ENCODE data around the gene HS3ST5.
"Not testable (repeated sequence)": the region's sequence is repeated elsewhere in the genome, so short reads cannot be mapped to it uniquely, and the experiment has no call there.

HS3ST5 gene

DNA sequence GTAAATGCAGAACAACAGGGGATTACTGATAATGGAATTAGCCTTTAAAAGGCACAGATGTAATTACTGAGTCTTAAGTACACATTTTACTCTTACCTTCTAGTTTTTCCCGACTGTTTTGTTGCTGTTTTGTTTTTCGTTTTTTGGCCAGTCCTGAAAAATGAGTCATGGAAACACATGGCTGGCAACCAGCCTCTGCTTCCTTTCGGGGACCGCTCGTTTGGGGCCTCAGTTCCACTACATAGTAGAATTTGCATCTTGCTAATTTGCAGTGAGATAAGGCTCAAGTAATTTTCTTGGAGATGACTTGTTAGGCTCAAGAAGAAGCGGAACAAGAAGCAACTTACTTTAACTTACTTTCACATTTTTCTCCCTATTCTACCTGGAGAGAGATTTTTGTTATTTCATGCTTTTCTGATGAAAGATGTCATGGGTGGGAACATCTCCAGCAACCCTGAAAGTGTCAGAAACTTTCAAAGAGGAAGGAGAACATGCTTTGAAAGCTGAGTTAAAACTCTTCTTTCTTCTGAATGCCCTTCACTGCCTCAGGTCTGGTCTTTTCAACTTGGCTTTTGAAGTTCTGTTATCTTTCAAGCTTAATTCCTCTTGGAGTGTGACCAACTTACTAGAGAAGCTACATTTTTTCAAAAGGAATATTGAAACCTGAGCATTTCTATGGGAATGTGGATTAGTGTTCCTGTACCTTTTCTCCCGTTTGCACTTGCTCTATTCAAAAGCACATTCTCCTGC is 300.4 kb downstream of the HS3ST5 start:
- DNase-seq = no peak

DNA sequence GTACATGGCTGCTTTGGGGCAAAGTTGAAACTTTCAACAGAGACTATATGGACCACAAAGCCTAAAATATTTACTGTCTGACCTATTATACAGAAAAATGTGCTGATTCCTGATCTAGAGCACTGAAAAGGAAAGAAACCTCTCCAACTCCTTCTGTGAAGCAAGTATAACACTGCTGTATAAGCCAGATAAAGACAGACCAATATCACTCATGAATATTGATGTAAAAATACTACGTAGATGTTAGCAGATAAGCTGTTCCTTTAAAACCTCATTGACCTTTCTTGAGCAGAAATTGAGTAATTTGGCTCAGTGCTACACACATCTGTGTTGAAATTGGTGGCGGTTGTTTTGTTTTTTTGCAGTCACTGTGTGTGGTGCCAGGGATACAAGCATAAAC is 302.0 kb downstream of the HS3ST5 start:
- DNase-seq = no peak

DNA sequence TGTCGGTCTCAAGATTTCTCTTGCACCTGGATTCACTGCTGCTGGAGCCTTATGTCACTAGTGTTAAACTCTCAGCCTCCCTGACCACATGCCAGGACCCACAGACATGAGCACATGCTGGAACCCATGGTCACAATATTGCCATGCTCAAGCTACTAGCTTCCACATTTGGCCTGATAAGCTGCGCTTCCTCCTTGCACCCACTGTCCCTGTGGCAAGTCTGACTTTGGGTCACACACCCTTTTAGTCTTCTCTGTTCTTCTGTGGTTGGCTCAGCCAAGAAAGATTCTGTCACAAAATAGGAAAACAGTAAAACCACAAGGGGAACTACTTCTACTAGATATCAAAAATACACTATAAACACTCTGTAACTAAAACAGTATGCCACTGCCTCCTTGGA is 303.0 kb downstream of the HS3ST5 start:
- peak; percentile 47 to 56 for DNase-seq

DNA sequence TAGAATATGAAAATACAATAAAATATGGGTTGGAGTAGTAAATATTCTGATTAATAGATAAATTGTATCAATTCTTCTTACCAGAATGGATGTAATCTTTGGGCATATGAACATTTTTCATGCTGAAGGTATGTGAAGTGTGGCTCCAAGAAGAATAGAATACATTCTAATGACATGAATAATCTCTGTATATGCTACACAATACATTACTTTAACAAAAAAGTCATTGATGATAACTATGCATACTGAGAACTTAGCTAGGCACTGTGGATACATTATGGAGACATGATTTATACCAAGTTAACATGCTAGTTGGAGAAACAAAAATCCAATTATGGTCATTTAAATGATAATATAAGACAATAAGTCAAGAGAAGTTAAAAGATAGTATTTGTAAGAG is 309.2 kb downstream of the HS3ST5 start:
- DNase-seq = no peak

DNA sequence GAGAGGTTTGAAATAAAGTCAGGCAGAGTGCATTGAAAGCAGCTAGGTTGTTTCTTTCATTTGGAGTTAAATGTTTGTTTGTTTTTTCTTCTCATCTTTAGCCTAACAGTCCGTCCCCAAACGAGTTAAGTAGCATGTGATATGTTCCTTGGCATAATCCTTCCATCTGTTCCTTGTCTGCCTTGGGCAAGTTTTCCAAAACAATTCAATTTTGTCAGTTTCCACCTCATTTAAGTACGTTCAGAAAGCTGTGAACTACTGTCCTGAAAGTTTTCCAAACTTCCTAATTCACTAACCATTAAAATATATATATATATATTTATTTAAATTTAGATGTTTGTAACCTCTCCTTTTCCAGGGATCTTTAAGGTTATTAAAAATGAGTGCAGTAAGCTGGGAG is 310.1 kb downstream of the HS3ST5 start:
- no peak for DNase-seq

DNA sequence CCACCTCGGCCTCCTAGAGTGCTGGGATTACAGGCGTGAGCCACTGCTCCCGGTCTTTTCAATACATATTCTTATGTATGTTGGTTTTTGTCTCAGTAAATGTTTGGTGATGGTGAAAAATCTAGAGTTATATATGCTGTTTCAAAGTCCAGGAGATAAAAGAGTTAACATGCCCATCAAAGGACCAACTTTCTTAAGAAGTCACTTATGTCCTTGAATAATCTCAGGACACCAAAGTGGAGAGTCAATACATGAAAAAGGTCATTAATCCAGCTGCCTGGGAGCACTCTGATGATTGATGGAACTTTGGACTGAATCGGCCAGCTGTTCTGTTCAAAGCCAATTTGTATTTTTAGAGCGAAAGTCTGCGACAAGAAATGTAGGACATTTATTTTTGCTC is 312.1 kb downstream of the HS3ST5 start:
- DNase-seq = no peak

DNA sequence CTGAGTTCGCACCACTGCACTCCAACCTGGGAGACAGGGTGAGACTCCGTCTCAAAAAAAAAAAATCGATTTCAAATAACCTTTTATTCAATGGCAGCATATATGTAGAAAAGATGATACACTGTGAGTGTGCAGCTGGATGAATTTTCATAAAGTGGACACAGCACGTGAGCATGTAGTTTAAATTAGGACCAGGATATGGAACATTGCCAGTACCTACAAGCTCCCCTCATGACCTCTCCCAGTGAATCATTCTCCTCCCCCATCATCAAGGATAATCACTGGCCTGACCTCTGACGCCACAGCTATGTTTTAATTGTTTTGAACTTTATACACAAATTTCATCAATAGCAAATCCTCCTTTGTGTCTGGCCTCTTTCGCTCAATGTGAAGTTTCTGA is 318.1 kb downstream of the HS3ST5 start:
- DNase-seq = no peak

DNA sequence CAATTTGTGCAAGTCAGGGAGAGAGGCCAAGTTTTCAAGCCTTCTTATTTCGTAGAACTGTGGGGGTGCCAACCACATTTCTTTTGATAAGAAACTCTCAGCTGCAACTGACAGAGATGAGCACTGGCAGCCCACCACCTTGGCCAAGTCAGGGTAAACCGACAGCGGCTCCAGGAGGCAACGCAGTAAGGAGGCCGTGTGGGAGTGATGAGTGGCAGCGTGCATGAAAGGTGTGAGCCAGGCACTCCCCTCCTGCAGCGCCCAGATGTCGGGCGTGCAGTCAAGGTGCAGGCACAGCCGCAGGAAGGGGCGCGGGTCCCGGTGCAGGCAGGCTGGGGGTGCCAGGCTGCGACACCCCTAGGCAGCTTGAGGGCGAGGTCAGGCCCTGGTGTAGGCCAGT is 322.6 kb downstream of the HS3ST5 start:
- no peak for DNase-seq

DNA sequence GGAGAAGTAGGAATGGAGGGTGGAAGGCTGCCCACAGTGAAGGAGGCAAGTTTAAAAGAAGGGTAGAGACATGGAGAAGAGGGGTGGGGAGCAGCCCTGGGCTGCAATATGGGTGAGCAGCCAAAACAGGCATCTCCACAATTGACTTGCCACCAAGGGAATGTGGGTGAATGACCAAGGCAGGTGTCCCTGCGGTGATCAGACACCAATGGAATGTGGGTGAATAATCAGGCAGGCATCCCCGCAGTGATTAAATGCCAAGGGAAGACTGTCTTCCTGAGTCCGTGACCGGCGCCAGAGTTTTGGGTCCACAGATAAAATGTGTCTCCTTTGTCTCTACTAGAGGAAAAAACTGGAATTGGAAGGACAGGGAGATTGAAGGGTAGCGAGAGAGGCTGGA is 325.7 kb downstream of the HS3ST5 start:
- not testable (repeated sequence) for DNase-seq

DNA sequence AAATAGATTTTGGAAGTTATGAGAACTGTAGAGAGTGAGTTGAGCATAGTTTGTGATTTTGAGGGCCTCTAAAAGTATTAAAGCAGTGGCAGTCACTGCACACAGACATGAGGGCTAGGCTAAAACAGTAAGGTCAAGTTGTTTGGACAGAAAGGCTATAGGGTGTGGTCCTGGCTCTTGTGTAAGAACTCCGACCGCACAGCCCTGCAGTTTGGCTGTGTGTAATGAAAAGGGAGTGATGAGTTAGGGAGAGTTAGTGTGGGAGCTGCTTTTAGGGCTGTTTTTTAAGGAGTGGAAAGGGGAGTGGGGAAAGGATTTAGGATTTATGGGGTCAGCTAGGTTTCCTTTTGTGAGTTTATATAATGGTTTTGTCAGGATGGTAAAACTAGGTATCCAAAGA is 328.7 kb downstream of the HS3ST5 start:
- not testable (repeated sequence) for DNase-seq

DNA sequence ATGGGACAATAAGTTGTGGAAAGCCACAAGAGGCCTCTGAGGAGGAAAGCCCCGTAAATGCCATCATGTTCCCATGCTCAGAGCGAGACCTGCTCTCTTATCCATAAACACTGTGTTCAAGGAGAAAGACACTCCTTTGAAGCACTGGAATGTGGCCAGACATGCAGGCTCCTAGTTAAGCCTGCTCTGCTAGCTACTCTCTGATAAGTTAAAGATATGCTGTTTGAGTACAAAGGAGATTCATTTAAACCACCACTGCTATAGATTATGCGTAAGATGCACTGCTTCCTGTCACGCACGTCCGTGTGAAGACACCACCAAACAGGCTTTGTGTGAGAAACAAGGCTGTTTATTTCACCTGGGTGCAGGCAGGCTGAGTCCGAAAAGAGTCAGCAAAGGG is 331.3 kb downstream of the HS3ST5 start:
- not testable (repeated sequence) for DNase-seq

DNA sequence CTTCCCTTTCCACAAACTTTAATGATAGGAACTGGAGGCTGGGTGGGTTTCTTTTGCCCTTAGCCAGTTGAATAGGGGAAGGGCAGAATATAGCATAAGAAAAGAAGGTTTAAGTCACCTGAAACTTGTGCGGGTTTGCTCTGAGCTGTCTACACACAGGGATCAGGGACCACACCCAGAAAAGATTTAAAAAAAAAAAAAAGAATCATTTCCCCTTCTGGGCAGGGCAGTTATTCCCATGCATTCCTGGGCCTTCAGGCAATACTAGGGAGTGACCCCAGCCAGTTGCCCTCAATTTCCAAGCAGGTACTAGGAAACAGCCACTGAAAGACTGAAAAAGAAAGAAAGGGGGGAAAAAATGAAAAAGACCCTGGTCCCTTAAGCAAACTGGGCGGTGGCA is 332.3 kb downstream of the HS3ST5 start:
- no peak for DNase-seq

DNA sequence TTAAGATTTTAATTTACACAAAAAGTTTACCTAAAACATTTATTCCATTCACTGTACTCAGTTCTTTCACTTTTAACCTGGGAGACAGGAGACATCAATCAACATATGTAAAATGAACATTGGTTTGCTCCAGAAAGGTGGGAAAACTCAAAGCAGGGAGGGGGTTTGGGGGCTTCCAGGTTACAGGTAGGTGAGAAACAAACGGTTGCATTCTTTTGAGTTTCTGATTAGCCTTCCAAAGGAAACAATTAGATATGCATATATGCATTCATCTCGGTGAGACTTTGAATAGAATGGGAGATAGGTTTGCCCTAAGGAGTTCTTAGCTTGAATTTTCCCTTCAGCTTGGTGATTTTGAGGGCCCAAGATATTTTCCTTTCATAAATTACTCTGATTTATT is 333.6 kb downstream of the HS3ST5 start:
- no peak for DNase-seq

DNA sequence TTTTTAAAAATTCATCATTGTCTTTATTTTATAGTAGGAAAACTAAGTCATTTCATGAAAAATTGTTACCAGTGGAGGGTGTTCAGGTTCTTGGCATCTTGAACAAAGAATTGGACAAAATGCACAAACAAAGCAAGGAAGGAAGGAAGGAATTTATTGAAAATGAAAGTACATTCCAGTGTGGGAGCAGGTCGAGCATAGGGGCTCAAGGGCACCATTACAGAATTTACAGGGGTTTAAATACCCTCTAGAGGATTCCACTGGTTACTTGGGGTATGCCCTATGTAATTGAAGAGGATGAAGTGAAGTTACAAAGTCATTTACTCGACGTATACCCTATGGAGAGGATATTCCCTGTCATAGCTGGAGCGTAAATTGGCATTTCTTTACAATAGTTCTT is 334.5 kb downstream of the HS3ST5 start:
- no peak for DNase-seq

DNA sequence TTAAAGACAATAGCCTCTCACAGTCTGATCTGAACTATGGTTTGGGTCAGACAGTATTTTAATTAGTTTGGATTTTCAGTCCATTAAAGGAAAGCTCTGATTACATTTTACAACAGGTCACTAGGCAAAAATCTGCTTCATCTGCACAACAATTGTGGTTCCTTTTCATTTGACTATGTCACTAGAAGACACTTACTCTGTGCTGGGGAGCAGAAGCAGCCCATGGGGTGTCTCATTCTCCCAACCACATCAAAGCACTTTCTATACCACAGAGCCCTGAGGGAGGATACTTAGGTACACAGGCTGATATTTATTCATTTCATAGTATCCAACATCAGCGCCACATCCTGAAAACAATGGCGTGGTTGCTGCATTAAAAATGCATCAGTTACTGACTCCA is 335.3 kb downstream of the HS3ST5 start:
- no peak for DNase-seq

All from inflammatory macrophage (primary cell).